ENCODE measurements around the gene TBC1D1. TPM values are rescaled to one million over a fixed set of nuclear protein-coding genes. Genes with fewer than 3 reads are reported as not detected.

The TBC1D1 gene
- total and polyA plus RNA-seq, 2 experiments from 2014 or later: 53.9 to 151 TPM

DNA sequence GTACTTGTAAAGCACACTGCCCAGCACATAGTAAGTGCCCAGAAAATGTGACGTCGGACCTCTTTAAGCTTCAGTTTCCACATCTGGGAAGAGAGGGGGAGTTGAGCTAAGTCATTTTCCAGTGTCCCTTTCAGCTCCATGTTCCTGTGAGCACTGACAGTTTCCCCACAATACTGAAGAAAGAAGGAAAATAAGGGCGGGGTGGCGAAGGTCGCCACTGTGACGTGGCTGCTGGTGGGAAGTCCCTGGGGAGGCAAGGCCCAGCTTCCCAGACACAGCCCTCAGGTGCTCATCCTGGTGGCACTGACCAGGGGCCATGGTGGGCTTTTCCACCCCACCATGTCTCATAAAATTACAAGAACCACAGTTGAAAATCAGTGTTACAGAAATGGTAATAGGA is 191.1 kb downstream of the TBC1D1 start:
- Histone ChIP-seq H3K27me3 (ENCODE audit: insufficient read depth) (no peaks in the 10 kb centered on the region), H3K36me3 (ENCODE audit: insufficient read depth) (no peaks in the 10 kb centered on the region; the same call in 1 of the 2 replicates), H4K20me1 (replicated peaks; ENCODE audit: insufficient read depth) (no peaks in the 10 kb centered on the region), H3K4me3 (no peak overlapping the region), H3F3A (replicated peaks; ENCODE audit: low read depth) (no peaks in the 10 kb centered on the region), H3K27ac (ENCODE audit: low read depth) (no peak overlapping the region), H3K9me2 (ENCODE audit: insufficient read depth) (no peaks in the 10 kb centered on the region), H2AFZ (no peak overlapping the region), H3K4me1 (ENCODE audit: insufficient read depth) (peaks cover 21% of the 10 kb centered on the region), H3K79me2 (replicated peaks; ENCODE audit: insufficient read depth) (no peaks in the 10 kb centered on the region), H3K4me2 (no peak overlapping the region)
- Mint-ChIP-seq H3K4me1 (peaks cover 30% of the 10 kb centered on the region), H3K27me3 (ENCODE audit: insufficient read depth, low read depth, poor library complexity) (peaks cover 13% of the 10 kb centered on the region), H3K9me3 (no peaks in the 10 kb centered on the region), H3K36me3 (ENCODE audit: low read depth) (peaks cover 19% of the 10 kb centered on the region), H3K27ac (no peak overlapping the region), H3K4me3 (no peak overlapping the region)
- DNase-seq (ENCODE audit: low spot score) (no peak), ATAC-seq (no peak)
- TF ChIP-seq, protein P1, sequence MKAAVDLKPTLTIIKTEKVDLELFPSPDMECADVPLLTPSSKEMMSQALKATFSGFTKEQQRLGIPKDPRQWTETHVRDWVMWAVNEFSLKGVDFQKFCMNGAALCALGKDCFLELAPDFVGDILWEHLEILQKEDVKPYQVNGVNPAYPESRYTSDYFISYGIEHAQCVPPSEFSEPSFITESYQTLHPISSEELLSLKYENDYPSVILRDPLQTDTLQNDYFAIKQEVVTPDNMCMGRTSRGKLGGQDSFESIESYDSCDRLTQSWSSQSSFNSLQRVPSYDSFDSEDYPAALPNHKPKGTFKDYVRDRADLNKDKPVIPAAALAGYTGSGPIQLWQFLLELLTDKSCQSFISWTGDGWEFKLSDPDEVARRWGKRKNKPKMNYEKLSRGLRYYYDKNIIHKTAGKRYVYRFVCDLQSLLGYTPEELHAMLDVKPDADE (IDR thresholded peaks at IDR 0.05): no peak
- TF ChIP-seq ZNF114 (CRISPR knock-in tag; IDR thresholded peaks at IDR 0.05) (no peak), CREB1 (CRISPR knock-in tag; IDR thresholded peaks at IDR 0.05; ENCODE audit: low read depth) (no peak), ZNF331 (CRISPR knock-in tag; IDR thresholded peaks at IDR 0.05; ENCODE audit: low read depth) (no peak), EZH2 (IDR thresholded peaks at IDR 0.05; ENCODE audit: low read depth, unreplicated experiment) (no peak), STAT1 (IDR thresholded peaks at IDR 0.05; ENCODE audit: unreplicated experiment) (no peak), NANOG (IDR thresholded peaks at IDR 0.05; ENCODE audit: borderline replicate concordance) (no peak), JUNB (IDR thresholded peaks at IDR 0.05; ENCODE audit: unreplicated experiment) (no peak), POLR2AphosphoS5 (IDR thresholded peaks at IDR 0.05; ENCODE audit: low read depth) (no peak), EZH2phosphoT487 (IDR thresholded peaks at IDR 0.05; ENCODE audit: unreplicated experiment) (no peak)
- TF ChIP-seq, protein P2, sequence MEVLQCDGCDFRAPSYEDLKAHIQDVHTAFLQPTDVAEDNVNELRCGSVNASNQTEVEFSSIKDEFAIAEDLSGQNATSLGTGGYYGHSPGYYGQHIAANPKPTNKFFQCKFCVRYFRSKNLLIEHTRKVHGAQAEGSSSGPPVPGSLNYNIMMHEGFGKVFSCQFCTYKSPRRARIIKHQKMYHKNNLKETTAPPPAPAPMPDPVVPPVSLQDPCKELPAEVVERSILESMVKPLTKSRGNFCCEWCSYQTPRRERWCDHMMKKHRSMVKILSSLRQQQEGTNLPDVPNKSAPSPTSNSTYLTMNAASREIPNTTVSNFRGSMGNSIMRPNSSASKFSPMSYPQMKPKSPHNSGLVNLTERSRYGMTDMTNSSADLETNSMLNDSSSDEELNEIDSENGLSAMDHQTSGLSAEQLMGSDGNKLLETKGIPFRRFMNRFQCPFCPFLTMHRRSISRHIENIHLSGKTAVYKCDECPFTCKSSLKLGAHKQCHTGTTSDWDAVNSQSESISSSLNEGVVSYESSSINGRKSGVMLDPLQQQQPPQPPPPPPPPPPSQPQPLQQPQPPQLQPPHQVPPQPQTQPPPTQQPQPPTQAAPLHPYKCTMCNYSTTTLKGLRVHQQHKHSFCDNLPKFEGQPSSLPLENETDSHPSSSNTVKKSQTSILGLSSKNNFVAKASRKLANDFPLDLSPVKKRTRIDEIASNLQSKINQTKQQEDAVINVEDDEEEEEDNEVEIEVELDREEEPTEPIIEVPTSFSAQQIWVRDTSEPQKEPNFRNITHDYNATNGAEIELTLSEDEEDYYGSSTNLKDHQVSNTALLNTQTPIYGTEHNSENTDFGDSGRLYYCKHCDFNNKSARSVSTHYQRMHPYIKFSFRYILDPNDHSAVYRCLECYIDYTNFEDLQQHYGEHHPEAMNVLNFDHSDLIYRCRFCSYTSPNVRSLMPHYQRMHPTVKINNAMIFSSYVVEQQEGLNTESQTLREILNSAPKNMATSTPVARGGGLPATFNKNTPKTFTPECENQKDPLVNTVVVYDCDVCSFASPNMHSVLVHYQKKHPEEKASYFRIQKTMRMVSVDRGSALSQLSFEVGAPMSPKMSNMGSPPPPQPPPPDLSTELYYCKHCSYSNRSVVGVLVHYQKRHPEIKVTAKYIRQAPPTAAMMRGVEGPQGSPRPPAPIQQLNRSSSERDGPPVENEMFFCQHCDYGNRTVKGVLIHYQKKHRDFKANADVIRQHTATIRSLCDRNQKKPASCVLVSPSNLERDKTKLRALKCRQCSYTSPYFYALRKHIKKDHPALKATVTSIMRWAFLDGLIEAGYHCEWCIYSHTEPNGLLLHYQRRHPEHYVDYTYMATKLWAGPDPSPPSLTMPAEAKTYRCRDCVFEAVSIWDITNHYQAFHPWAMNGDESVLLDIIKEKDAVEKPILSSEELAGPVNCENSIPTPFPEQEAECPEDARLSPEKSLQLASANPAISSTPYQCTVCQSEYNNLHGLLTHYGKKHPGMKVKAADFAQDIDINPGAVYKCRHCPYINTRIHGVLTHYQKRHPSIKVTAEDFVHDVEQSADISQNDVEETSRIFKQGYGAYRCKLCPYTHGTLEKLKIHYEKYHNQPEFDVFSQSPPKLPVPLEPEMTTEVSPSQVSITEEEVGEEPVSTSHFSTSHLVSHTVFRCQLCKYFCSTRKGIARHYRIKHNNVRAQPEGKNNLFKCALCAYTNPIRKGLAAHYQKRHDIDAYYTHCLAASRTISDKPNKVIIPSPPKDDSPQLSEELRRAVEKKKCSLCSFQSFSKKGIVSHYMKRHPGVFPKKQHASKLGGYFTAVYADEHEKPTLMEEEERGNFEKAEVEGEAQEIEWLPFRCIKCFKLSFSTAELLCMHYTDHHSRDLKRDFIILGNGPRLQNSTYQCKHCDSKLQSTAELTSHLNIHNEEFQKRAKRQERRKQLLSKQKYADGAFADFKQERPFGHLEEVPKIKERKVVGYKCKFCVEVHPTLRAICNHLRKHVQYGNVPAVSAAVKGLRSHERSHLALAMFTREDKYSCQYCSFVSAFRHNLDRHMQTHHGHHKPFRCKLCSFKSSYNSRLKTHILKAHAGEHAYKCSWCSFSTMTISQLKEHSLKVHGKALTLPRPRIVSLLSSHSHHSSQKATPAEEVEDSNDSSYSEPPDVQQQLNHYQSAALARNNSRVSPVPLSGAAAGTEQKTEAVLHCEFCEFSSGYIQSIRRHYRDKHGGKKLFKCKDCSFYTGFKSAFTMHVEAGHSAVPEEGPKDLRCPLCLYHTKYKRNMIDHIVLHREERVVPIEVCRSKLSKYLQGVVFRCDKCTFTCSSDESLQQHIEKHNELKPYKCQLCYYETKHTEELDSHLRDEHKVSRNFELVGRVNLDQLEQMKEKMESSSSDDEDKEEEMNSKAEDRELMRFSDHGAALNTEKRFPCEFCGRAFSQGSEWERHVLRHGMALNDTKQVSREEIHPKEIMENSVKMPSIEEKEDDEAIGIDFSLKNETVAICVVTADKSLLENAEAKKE (CRISPR knock-in tag; IDR thresholded peaks at IDR 0.05): no peak
- TF ChIP-seq, protein P3, sequence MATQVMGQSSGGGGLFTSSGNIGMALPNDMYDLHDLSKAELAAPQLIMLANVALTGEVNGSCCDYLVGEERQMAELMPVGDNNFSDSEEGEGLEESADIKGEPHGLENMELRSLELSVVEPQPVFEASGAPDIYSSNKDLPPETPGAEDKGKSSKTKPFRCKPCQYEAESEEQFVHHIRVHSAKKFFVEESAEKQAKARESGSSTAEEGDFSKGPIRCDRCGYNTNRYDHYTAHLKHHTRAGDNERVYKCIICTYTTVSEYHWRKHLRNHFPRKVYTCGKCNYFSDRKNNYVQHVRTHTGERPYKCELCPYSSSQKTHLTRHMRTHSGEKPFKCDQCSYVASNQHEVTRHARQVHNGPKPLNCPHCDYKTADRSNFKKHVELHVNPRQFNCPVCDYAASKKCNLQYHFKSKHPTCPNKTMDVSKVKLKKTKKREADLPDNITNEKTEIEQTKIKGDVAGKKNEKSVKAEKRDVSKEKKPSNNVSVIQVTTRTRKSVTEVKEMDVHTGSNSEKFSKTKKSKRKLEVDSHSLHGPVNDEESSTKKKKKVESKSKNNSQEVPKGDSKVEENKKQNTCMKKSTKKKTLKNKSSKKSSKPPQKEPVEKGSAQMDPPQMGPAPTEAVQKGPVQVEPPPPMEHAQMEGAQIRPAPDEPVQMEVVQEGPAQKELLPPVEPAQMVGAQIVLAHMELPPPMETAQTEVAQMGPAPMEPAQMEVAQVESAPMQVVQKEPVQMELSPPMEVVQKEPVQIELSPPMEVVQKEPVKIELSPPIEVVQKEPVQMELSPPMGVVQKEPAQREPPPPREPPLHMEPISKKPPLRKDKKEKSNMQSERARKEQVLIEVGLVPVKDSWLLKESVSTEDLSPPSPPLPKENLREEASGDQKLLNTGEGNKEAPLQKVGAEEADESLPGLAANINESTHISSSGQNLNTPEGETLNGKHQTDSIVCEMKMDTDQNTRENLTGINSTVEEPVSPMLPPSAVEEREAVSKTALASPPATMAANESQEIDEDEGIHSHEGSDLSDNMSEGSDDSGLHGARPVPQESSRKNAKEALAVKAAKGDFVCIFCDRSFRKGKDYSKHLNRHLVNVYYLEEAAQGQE (IDR thresholded peaks at IDR 0.05; ENCODE audit: unreplicated experiment): no peak
- TF ChIP-seq, protein P4, sequence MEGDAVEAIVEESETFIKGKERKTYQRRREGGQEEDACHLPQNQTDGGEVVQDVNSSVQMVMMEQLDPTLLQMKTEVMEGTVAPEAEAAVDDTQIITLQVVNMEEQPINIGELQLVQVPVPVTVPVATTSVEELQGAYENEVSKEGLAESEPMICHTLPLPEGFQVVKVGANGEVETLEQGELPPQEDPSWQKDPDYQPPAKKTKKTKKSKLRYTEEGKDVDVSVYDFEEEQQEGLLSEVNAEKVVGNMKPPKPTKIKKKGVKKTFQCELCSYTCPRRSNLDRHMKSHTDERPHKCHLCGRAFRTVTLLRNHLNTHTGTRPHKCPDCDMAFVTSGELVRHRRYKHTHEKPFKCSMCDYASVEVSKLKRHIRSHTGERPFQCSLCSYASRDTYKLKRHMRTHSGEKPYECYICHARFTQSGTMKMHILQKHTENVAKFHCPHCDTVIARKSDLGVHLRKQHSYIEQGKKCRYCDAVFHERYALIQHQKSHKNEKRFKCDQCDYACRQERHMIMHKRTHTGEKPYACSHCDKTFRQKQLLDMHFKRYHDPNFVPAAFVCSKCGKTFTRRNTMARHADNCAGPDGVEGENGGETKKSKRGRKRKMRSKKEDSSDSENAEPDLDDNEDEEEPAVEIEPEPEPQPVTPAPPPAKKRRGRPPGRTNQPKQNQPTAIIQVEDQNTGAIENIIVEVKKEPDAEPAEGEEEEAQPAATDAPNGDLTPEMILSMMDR (conservative IDR thresholded peaks at IDR 0.05; ENCODE audit: low read depth in 2 of 2): no peak

All from GM23338 (cell line).